ENCODE results near the gene UBL4B. TPM values are rescaled to one million over a fixed set of nuclear protein-coding genes. Genes with fewer than 3 reads are reported as not detected.

UBL4B gene
- total and polyA plus RNA-seq, 10 donors, result not detected

- DNase-seq, result peak; percentile 49
- no peak overlapping the region for H3K27ac ChIP-seq
- H3K36me3 ChIP-seq, result no peaks in the 10 kb centered on the region
- intact Hi-C loops (cut with DNase I; ENCODE audit: low total_unique reads), result no loop called here
- peaks cover 0 to 75% (median 14%) of the 10 kb centered on the region in 7 donors for H3K27me3 ChIP-seq (replicated peaks in 1 of 7)
- peak overlapping the region in 1 of 8 donors; percentile 7 for H3K4me3 ChIP-seq
- 6 to 11% (median 6%) methylated on average over 13 to 31 of the region's 31 CpGs for WGBS, 5 donors
- H3K4me1 ChIP-seq, result peaks cover 0 to 10% (median 0%) of the 10 kb centered on the region in 6 donors
- H3K9me3 ChIP-seq, result peaks cover 0 to 13% (median 8%) of the 10 kb centered on the region in 8 donors
- TF ChIP-seq, protein P1, sequence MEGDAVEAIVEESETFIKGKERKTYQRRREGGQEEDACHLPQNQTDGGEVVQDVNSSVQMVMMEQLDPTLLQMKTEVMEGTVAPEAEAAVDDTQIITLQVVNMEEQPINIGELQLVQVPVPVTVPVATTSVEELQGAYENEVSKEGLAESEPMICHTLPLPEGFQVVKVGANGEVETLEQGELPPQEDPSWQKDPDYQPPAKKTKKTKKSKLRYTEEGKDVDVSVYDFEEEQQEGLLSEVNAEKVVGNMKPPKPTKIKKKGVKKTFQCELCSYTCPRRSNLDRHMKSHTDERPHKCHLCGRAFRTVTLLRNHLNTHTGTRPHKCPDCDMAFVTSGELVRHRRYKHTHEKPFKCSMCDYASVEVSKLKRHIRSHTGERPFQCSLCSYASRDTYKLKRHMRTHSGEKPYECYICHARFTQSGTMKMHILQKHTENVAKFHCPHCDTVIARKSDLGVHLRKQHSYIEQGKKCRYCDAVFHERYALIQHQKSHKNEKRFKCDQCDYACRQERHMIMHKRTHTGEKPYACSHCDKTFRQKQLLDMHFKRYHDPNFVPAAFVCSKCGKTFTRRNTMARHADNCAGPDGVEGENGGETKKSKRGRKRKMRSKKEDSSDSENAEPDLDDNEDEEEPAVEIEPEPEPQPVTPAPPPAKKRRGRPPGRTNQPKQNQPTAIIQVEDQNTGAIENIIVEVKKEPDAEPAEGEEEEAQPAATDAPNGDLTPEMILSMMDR (IDR thresholded peaks at IDR 0.05 in 8 of 11, conservative IDR thresholded peaks at IDR 0.05 in 3 of 11), result no peak
- TF ChIP-seq POLR2A (IDR thresholded peaks at IDR 0.05) (no peak), POLR2AphosphoS5 (IDR thresholded peaks at IDR 0.05) (no peak)
These were observed 17.9 kb downstream of the UBL4B start for GRCh38 chr1:110130113-110130591.

- no peak for TF ChIP-seq POLR2AphosphoS5 (IDR thresholded peaks at IDR 0.05)
- TF ChIP-seq, protein P1 (IDR thresholded peaks at IDR 0.05 in 8 of 11, conservative IDR thresholded peaks at IDR 0.05 in 3 of 11), result no peak
- no peak for TF ChIP-seq POLR2A (IDR thresholded peaks at IDR 0.05)
- H3K4me3 ChIP-seq, result no peak overlapping the region
- H3K9me3 ChIP-seq, result peaks cover 0 to 9% (median 5%) of the 10 kb centered on the region in 8 donors
- DNase-seq, result peak; percentile 17
- 70 to 79% (median 74%) methylated on average over 7 of the region's 7 CpGs for WGBS, 5 donors
- H3K27me3 ChIP-seq (replicated peaks in 1 of 7), result peaks cover 0 to 75% (median 14%) of the 10 kb centered on the region in 7 donors
- H3K4me1 ChIP-seq, result peaks cover 0 to 10% (median 0%) of the 10 kb centered on the region in 6 donors
- intact Hi-C loops (cut with DNase I; ENCODE audit: low total_unique reads), result no loop called here
- H3K27ac ChIP-seq, result no peak overlapping the region
- H3K36me3 ChIP-seq, result no peaks in the 10 kb centered on the region
These were observed 18.7 kb downstream of the UBL4B start for GRCh38 chr1:110130989-110131388.

GRCh38 chr1:110132682-110133081 is 20.4 kb downstream of the UBL4B start:
- Histone ChIP-seq H3K9me3 (no peaks in the 10 kb centered on the region), H3K27me3 (replicated peaks in 1 of 7) (peaks cover 0 to 75% (median 16%) of the 10 kb centered on the region in 7 donors), H3K36me3 (no peaks in the 10 kb centered on the region), H3K4me1 (peaks cover 0 to 17% (median 3%) of the 10 kb centered on the region in 6 donors), H3K4me3 (no peak overlapping the region), H3K27ac (no peak overlapping the region)
- DNase-seq, result peak; percentile 6
- TF ChIP-seq POLR2A (IDR thresholded peaks at IDR 0.05) (no peak), POLR2AphosphoS5 (IDR thresholded peaks at IDR 0.05) (no peak)
- TF ChIP-seq, protein P1 (IDR thresholded peaks at IDR 0.05 in 8 of 11, conservative IDR thresholded peaks at IDR 0.05 in 3 of 11), result no peak
- intact Hi-C loops (cut with DNase I; ENCODE audit: low total_unique reads), result no loop called here

DNA sequence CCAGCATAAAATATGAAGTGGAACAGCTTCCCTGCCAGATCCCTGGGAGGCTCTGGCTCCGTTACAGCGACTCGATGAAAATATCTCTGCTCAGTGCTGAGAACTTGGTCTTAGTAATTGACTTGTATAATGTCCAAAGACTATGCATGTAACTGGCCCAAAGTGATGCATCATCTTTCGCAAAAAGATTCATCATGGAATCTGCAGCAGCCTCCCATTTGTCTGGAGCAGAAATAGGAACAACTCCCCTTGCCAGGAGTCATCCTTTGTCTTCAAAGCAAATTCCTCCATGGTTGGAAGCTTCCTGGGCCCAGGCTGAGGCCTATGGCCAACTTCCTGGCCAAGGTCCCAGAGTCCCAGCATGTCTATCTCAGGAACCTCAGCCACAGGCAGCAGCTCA is 21.2 kb downstream of the UBL4B start:
- intact Hi-C loops (cut with DNase I; ENCODE audit: low total_unique reads), result no loop called here
- no peak overlapping the region for H3K27ac ChIP-seq
- no peak for DNase-seq
- H3K4me3 ChIP-seq, result no peak overlapping the region
- H3K36me3 ChIP-seq, result no peaks in the 10 kb centered on the region
- 90 to 95% (median 92%) methylated on average over 4 of the region's 4 CpGs for WGBS, 5 donors
- H3K27me3 ChIP-seq (replicated peaks in 1 of 7), result peaks cover 0 to 77% (median 16%) of the 10 kb centered on the region in 7 donors
- TF ChIP-seq POLR2A (IDR thresholded peaks at IDR 0.05) (no peak), POLR2AphosphoS5 (IDR thresholded peaks at IDR 0.05) (no peak)
- TF ChIP-seq, protein P1 (IDR thresholded peaks at IDR 0.05 in 8 of 11, conservative IDR thresholded peaks at IDR 0.05 in 3 of 11), result no peak
- peaks cover 0 to 17% (median 3%) of the 10 kb centered on the region in 6 donors for H3K4me1 ChIP-seq
- no peaks in the 10 kb centered on the region for H3K9me3 ChIP-seq

Data from spleen (tissue), 11 donors.